Parathyroid adenoma (tissue), 2 donors: Measurements from ENCODE around the gene MCRIP1.

Source experiments
- H2AFZ ChIP-seq: fragments of 300-600 bp; sonication (generic); one replicate; pipeline ENCODE4 v1.7.0; 2017; ENCODE audit warnings: antibody characterized with exemption, mild to moderate bottlenecking
- H3K27ac ChIP-seq: fragments of 300-600 bp; sonication (generic); one replicate; pipeline ENCODE4 v1.7.0; 2017
- H3K27me3 ChIP-seq: fragments of 300-600 bp; sonication (generic); one replicate; pipeline ENCODE4 v1.7.0; 2017; ENCODE audit warnings: low read length; ENCODE audit not compliant: control insufficient read depth, insufficient read depth
- H3K36me3 ChIP-seq: fragments of 300-600 bp; sonication (generic); one replicate; pipeline ENCODE4 v1.7.0; 2017; ENCODE audit warnings: low read length; ENCODE audit not compliant: control insufficient read depth, insufficient read depth
- H3K4me1 ChIP-seq: fragments of 300-600 bp; sonication (generic); one replicate; pipeline ENCODE4 v1.7.0; 2017; ENCODE audit warnings: control low read depth
- H3K4me2 ChIP-seq: fragments of 300-600 bp; sonication (generic); one replicate; pipeline ENCODE4 v1.7.0; 2017; ENCODE audit warnings: low read length
- H3K4me3 ChIP-seq: fragments of 300-600 bp; sonication (generic); one replicate; pipeline ENCODE4 v1.7.0; 2017; ENCODE audit warnings: low read depth, low read length
- H3K79me2 ChIP-seq: fragments of 300-600 bp; sonication (generic); one replicate; pipeline ENCODE4 v1.7.0; 2017; ENCODE audit warnings: control low read depth
- H3K9ac ChIP-seq: fragments of 300-600 bp; sonication (generic); one replicate; pipeline ENCODE4 v1.7.0; 2017; ENCODE audit warnings: mild to moderate bottlenecking
- H3K9me3 ChIP-seq: fragments of 300-600 bp; sonication (generic); one replicate; pipeline ENCODE4 v1.7.0; 2017; ENCODE audit warnings: low read length; ENCODE audit not compliant: control insufficient read depth
- CTCF ChIP-seq: fragments of 300-600 bp; sonication (generic); IDR thresholded peaks from one replicate; pipeline ENCODE4 v1.7.0; 2017; ENCODE audit warnings: antibody characterized with exemption, mild to moderate bottlenecking
- donor health status: primary hyperparathyroidism.

MCRIP1 gene

DNA sequence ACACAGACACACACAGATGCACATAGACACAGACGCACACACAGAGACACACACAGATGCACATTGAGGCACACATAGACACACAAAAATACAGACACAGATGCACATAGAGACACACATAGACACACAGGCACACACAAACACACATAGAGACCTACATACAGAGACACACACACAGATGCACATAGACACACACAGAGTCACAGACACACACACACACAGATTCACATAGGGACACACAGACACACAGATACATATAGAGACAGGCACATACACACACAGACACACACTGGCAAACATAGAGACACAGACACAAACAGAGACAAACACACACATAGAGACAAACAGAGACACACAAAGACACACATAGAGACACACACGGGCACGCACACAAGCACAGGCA is 39.0 kb downstream of the MCRIP1 start:
- H3K27ac ChIP-seq, result no peak overlapping the region
- H3K27me3 ChIP-seq, result no peaks in the 10 kb centered on the region
- H3K36me3 ChIP-seq, result no peaks in the 10 kb centered on the region
- TF ChIP-seq CTCF, result no peak
- H3K4me3 ChIP-seq, result no peak overlapping the region
- H3K4me1 ChIP-seq, result no peaks in the 10 kb centered on the region
- no peak overlapping the region for H2AFZ ChIP-seq
- no peak overlapping the region for H3K4me2 ChIP-seq
- H3K79me2 ChIP-seq, result no peaks in the 10 kb centered on the region
- H3K9me3 ChIP-seq, result no peaks in the 10 kb centered on the region
- H3K9ac ChIP-seq, result no peak overlapping the region

GRCh38 chr17:81792675-81793615 is 40.1 kb downstream of the MCRIP1 start:
- no peaks in the 10 kb centered on the region for H3K79me2 ChIP-seq
- H3K4me1 ChIP-seq, result no peaks in the 10 kb centered on the region
- no peak overlapping the region for H3K9ac ChIP-seq
- no peak for TF ChIP-seq CTCF
- H3K27ac ChIP-seq, result no peak overlapping the region
- H2AFZ ChIP-seq, result no peak overlapping the region
- no peak overlapping the region for H3K4me2 ChIP-seq
- no peaks in the 10 kb centered on the region for H3K36me3 ChIP-seq
- H3K9me3 ChIP-seq, result no peaks in the 10 kb centered on the region
- no peaks in the 10 kb centered on the region for H3K27me3 ChIP-seq
- no peak overlapping the region for H3K4me3 ChIP-seq
